GM12874 (cell line): ENCODE results near the gene C10orf71.

Experiments
- CTCF ChIP-seq: IDR thresholded peaks from 2 replicates; pipeline ENCODE4 v1.5.1; 2011; ENCODE audit warnings: low read depth, mild to moderate bottlenecking, control low read depth, low read length, moderate library complexity; ENCODE audit not compliant: insufficient read depth

The C10orf71 gene

GRCh38 chr10:49323896-49324270, 24.9 kb downstream of the C10orf71 start:
- no peak for TF ChIP-seq CTCF

GRCh38 chr10:49324711-49325110, 25.7 kb downstream of the C10orf71 start:
- TF ChIP-seq CTCF = no peak

- no peak for TF ChIP-seq CTCF
These were observed 26.4 kb downstream of the C10orf71 start for GRCh38 chr10:49325131-49325915.

- TF ChIP-seq CTCF = no peak
These were observed 27.2 kb downstream of the C10orf71 start for GRCh38 chr10:49325916-49326783.

- TF ChIP-seq CTCF = no peak
These were observed 28.3 kb downstream of the C10orf71 start for GRCh38 chr10:49327036-49327813.

GRCh38 chr10:49328401-49329145, 29.6 kb downstream of the C10orf71 start:
- TF ChIP-seq CTCF = no peak
